Stimulated activated memory B cell treated with anti-CD40 and anti-IgM and Interleukin-4, amounts not matched to agents 10 μg/mL and 1 μg/mL and 100 μg/mL, for 72 hours (primary cell): ENCODE measurements around the gene CAD.
A peak's percentile ranks its signal among the peaks of the same experiment; 100 is the strongest.

ENCODE experiments used
- ATAC-seq: fragments of 150-1000 bp; cut with Tn5 transposase; 2 replicates; pipeline ENCODE4 v1.10.0; 2021
- H3K27ac Mint-ChIP-seq: one replicate; pipeline ENCODE4 v1.8.0; 2022; ENCODE audit warnings: mild to moderate bottlenecking, mixed read lengths
- H3K27me3 Mint-ChIP-seq: one replicate; pipeline ENCODE4 v1.8.0; 2022; ENCODE audit warnings: mixed read lengths
- H3K36me3 Mint-ChIP-seq: one replicate; pipeline ENCODE4 v1.8.0; 2022; ENCODE audit warnings: mixed read lengths
- H3K4me1 Mint-ChIP-seq: one replicate; pipeline ENCODE4 v1.8.0; 2022; ENCODE audit warnings: mixed read lengths
- H3K4me3 Mint-ChIP-seq: one replicate; pipeline ENCODE4 v1.8.0; 2022; ENCODE audit warnings: mild to moderate bottlenecking, moderate library complexity, mixed read lengths
- H3K9me3 Mint-ChIP-seq: one replicate; pipeline ENCODE4 v1.8.0; 2022; ENCODE audit warnings: mixed read lengths

CAD gene

DNA sequence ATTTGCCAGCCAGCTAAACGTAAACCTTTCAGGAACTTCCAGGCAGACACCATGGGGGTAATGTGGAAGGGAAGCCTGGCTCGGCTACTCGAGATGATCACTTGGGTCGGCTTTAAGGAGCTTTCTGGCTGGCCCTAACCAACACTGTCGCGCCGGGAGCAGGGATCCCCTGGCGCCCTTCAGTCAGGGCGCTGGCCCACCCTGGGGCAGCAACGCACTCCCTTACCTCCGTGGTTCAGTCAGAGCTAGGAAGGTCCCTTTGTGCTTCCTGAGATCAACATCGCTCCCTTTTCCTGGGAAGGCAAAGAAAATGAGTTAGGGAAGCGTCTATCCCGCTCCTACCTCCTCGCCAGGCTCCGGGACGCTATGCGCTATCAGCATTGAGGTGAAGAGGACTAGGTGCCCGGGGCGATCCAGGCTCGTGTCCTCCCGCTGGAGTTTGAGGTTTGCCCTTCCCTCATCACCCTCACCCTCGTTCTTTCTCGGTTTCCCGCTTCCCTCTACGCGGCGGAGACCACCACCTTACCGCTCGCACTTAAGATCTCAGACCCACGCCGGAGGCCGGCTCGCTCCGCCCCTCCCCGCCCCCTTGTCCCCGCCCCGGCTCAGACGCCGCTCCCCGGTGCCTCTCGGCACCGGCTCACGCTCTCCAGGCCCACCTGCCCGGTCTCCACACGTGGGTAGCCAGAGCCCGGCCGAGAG lies 5.8 kb upstream of the CAD start:
- H3K36me3 Mint-ChIP-seq = peaks cover 32% of the 10 kb centered on the region

DNA sequence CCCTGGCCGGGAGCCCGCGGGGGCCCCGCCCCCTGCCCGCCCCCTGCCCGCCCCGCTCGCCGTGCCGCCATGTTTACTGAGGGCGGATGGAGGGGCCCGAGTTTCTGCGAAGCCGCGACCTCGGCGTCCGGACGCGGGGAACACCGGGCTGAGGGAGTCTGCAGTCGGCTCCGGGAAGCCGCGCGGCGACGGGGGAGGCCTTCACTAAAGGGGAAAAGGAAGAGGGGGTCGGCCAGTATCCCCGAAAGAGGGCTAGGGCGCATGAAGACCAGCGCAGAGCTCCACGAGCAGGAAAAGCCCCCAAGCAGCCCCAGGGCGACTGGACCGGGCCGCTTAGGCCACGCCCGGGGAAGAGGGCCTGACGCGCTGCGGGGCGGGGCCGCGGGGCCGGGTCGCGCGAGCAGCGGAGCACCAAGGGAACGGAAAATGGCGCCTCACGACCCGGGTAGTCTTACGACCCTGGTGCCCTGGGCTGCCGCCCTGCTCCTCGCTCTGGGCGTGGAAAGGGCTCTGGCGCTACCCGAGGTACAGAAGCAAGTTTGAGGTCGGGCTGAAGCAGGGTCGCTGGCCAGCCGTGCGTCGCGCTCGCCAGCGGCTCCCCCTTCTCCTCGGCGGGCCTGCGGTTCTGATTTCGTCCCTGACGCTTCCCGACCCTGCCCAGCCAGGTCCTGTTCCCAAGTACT lies 5.1 kb upstream of the CAD start, which contains the start of the genes ATRAID and SLC5A6:
Gene ATRAID (plus strand): TSS at position 99 of the 683 bp plus-strand sequence. CDS start 328 bp downstream, at position 427.
Gene SLC5A6 (minus strand): TSS at position 326 of the 683 bp plus-strand sequence. CDS start 4,618 bp downstream, outside the sequence.
- Mint-ChIP-seq H3K36me3 (peaks cover 31% of the 10 kb centered on the region), H3K27ac (peak within 1 kb of the TSS; percentile 100), H3K4me3 (peak within 1 kb of the TSS; percentile 100), H3K9me3 (no peaks in the 10 kb centered on the region), H3K4me1 (peaks cover 45% of the 10 kb centered on the region), H3K27me3 (no peaks in the 10 kb centered on the region)
- ATAC-seq = peak; percentile 97

More for the DNA sequence above, 5.8 kb upstream of the CAD start:
- Mint-ChIP-seq H3K9me3 (no peaks in the 10 kb centered on the region), H3K4me3 (peak overlapping the region; percentile 100), H3K4me1 (peaks cover 38% of the 10 kb centered on the region), H3K27ac (peak overlapping the region; percentile 100), H3K27me3 (no peaks in the 10 kb centered on the region)
- peak; percentile 2 for ATAC-seq

DNA sequence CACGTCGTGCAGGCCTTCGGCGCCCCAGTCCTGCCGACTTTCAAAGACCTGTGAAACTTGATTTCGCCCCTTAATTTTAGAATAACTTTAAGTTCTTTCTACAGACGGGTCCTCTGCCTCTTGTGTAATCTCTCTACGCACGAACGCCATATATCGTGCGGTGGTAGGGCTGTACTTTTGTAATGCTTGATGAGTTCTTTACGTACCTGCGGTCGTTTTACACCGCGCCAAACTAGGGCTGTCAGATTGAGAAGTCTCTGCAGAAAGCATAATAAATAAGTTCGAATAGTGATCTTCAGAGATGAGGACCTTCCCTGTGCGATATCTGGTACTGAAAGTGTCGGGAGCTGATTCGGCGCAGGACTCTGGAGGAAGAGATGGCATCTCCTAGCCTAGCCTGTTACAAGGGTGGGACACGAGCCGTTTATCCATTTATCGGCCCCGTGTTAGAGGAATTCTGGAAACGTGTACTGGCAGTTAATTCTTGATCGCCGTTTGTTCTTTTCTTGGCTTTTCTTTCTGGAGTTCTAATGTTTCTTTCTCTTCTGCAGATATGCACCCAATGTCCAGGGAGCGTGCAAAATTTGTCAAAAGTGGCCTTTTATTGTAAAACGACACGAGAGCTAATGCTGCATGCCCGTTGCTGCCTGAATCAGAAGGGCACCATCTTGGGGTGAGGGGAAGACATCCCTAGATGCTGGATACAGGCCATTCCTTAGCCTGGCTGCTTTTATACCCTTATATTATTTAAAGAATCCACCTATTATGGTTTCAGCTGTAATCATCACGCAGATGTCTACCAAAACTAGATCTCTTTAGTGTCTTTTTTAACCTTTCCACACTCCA lies 4.3 kb upstream of the CAD start:
- peak; percentile 67 for ATAC-seq
- peaks cover 53% of the 10 kb centered on the region for H3K4me1 Mint-ChIP-seq
- peaks cover 27% of the 10 kb centered on the region for H3K36me3 Mint-ChIP-seq
- no peaks in the 10 kb centered on the region for H3K27me3 Mint-ChIP-seq
- H3K9me3 Mint-ChIP-seq = no peaks in the 10 kb centered on the region
- peak overlapping the region; percentile 100 for H3K4me3 Mint-ChIP-seq
- H3K27ac Mint-ChIP-seq = peak overlapping the region; percentile 100

DNA sequence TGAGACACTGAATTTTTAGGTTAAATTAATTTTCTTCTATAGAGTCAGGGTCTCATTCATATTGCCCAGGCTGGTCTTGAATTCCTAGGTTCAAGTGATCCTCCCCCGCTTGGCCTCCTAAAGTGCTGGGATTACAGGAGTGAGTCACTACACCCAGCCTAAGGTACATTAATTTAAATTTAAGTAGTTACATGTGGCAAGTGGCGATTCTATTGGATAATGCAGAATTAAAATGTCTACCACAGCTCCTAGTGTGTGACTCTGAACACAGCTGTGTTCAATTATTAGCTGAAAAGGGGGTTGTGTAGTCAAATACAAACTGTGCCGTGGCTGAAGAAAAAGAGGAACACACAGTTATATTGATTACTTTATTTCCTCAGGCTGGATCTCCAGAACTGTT lies 2.2 kb upstream of the CAD start:
- ATAC-seq = no peak
- Mint-ChIP-seq H3K4me1 (peaks cover 56% of the 10 kb centered on the region), H3K9me3 (no peaks in the 10 kb centered on the region), H3K36me3 (peaks cover 16% of the 10 kb centered on the region), H3K27ac (no peak overlapping the region), H3K4me3 (no peak overlapping the region), H3K27me3 (no peaks in the 10 kb centered on the region)

DNA sequence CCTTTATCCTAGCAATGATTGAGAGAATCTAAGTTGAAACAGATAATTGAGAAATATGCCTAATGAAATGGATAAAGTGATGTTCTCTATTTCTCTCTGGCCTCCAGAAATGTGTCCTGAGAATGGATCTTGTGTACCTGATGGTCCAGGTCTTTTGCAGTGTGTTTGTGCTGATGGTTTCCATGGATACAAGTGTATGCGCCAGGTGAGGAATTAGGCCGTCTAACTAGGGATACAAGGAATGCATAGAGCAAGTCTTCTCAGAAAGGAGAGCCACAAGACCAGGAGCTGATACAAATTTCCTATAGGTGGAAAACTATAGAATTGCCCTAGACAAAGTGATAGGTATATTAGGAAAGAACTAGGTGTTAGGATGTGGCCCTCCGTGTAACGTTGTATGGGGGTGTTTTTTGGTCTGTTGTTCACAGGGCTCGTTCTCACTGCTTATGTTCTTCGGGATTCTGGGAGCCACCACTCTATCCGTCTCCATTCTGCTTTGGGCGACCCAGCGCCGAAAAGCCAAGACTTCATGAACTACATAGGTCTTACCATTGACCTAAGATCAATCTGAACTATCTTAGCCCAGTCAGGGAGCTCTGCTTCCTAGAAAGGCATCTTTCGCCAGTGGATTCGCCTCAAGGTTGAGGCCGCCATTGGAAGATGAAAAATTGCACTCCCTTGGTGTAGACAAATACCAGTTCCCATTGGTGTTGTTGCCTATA lies 592 bp upstream of the CAD start:
- no peak for ATAC-seq
- H3K4me3 Mint-ChIP-seq = peak overlapping the region; percentile 96
- H3K4me1 Mint-ChIP-seq = peaks cover 48% of the 10 kb centered on the region
- H3K9me3 Mint-ChIP-seq = no peaks in the 10 kb centered on the region
- H3K36me3 Mint-ChIP-seq = peaks cover 26% of the 10 kb centered on the region
- no peaks in the 10 kb centered on the region for H3K27me3 Mint-ChIP-seq
- peak overlapping the region; percentile 96 for H3K27ac Mint-ChIP-seq

DNA sequence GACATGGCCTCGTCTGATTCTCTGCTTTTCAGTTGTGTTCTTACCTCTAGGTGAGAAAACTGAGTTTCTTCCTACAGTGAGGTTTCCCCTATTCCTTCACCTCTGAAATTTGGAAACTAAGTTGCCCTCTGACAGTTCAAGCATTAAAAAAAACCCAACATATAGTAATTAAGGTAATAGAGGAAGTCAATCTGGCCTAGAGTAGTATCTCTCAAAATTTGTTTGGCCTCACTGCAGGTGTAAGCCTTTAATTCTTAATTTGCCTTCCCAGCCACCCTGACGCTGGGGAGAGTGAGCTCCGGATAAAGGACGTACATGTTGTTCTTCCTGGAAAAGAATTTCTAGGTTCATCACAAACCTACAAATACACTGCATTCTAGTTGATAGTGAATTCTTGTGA lies 1.4 kb downstream of the CAD start:
- no peak for ATAC-seq
- Mint-ChIP-seq H3K27me3 (no peaks in the 10 kb centered on the region), H3K9me3 (no peaks in the 10 kb centered on the region), H3K4me1 (peaks cover 36% of the 10 kb centered on the region), H3K36me3 (peaks cover 47% of the 10 kb centered on the region), H3K27ac (no peak overlapping the region), H3K4me3 (peak overlapping the region; percentile 19)

DNA sequence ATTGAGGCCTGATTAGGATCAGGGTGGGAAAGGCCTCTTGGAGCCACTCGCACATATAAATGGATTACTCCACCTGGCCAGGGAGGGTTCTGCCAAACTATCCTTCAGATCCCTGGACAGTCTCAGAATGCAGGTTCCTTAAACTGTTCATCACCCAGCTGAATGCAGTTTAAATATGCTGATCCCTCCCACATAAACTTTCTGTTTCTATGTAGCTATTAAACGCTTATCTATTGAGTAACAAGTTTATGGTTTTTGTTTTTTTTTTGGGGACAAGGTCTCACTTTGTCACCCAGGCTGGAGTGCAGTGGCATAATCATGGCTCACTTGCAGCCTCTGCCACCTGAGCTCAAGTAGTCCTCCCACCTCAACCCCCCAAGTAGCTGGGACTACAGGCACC lies 1.9 kb downstream of the CAD start:
- H3K4me1 Mint-ChIP-seq = peaks cover 34% of the 10 kb centered on the region
- no peaks in the 10 kb centered on the region for H3K27me3 Mint-ChIP-seq
- H3K4me3 Mint-ChIP-seq = no peak overlapping the region
- no peak for ATAC-seq
- no peaks in the 10 kb centered on the region for H3K9me3 Mint-ChIP-seq
- H3K27ac Mint-ChIP-seq = no peak overlapping the region
- H3K36me3 Mint-ChIP-seq = peaks cover 48% of the 10 kb centered on the region

DNA sequence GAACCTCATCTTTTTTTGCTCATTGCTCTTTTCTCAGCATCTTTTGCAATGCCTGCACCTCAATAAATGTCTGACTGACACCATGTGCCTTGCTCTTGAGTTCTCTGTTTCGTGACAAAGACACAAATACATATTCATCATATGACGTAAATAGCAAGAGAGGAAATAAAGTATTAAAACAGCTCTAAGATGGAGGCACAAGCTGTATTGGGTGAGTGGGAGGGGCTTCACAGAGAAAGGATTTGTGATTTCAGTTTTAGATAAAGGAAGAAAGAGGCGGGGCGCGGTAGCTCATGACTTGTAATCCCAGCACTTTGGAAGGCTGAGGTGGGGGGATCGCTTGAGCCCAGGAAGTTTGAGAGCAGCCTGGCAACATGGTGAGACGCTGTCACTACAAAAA lies 2.9 kb downstream of the CAD start:
- no peaks in the 10 kb centered on the region for H3K27me3 Mint-ChIP-seq
- H3K9me3 Mint-ChIP-seq = no peaks in the 10 kb centered on the region
- ATAC-seq = no peak
- H3K36me3 Mint-ChIP-seq = peaks cover 58% of the 10 kb centered on the region
- no peak overlapping the region for H3K27ac Mint-ChIP-seq
- no peak overlapping the region for H3K4me3 Mint-ChIP-seq
- H3K4me1 Mint-ChIP-seq = peaks cover 34% of the 10 kb centered on the region

DNA sequence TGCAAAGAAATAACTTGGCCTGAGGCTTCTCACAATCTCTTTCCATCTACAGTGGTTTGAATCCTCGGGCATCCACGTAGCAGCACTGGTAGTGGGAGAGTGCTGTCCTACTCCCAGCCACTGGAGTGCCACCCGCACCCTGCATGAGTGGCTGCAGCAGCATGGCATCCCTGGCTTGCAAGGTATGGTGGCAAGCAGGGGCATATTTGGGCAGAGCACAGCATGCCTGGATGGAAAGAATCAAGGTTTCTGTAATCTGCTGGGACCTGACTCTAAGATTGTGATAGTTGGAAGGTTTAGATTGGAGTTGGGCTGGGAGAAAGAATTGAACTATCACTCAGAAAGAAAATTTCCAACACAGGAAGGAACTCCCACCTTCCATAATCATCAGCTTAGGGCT lies 4.0 kb downstream of the CAD start:
- Mint-ChIP-seq H3K4me3 (no peak overlapping the region), H3K36me3 (peaks cover 61% of the 10 kb centered on the region), H3K27ac (no peak overlapping the region), H3K9me3 (no peaks in the 10 kb centered on the region), H3K27me3 (no peaks in the 10 kb centered on the region), H3K4me1 (peaks cover 27% of the 10 kb centered on the region)
- no peak for ATAC-seq

DNA sequence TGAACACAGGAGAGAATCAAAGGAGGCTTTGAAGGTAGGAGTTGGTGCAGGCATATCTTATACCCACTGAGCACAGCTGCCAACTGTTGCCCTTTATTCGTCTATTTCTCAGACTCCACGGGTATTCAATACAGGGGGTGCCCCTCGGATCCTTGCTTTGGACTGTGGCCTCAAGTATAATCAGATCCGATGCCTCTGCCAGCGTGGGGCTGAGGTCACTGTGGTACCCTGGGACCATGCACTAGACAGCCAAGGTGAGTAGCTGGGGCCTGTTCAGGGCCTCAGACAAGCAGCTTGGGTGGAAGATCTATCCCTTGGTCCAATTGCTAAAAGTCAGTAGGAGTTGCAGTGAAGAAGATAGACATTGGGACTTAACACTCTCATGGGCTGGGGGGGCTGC lies 5.2 kb downstream of the CAD start:
- no peak for ATAC-seq
- Mint-ChIP-seq H3K27ac (no peak overlapping the region), H3K4me1 (peaks cover 16% of the 10 kb centered on the region), H3K9me3 (no peaks in the 10 kb centered on the region), H3K36me3 (peaks cover 66% of the 10 kb centered on the region), H3K4me3 (no peak overlapping the region), H3K27me3 (no peaks in the 10 kb centered on the region)

DNA sequence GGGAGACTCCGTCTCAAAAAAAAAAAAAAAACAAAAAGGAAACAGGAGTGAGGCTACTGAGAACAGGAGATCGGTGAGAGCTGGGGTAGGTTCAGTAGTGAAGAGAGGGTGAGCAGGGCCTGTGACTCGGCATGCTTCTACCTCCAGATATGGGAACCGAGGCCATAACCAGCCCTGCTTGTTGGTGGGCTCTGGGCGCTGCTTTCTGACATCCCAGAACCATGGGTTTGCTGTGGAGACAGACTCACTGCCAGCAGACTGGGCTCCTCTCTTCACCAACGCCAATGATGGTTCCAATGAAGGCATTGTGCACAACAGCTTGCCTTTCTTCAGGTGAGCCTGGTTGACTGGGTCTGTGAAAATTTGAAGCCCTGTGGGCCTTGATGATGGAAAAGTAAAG lies 6.2 kb downstream of the CAD start:
- H3K4me3 Mint-ChIP-seq = no peak overlapping the region
- H3K4me1 Mint-ChIP-seq = peaks cover 6% of the 10 kb centered on the region
- no peaks in the 10 kb centered on the region for H3K9me3 Mint-ChIP-seq
- no peaks in the 10 kb centered on the region for H3K27me3 Mint-ChIP-seq
- ATAC-seq = no peak
- peaks cover 74% of the 10 kb centered on the region for H3K36me3 Mint-ChIP-seq
- H3K27ac Mint-ChIP-seq = no peak overlapping the region

DNA sequence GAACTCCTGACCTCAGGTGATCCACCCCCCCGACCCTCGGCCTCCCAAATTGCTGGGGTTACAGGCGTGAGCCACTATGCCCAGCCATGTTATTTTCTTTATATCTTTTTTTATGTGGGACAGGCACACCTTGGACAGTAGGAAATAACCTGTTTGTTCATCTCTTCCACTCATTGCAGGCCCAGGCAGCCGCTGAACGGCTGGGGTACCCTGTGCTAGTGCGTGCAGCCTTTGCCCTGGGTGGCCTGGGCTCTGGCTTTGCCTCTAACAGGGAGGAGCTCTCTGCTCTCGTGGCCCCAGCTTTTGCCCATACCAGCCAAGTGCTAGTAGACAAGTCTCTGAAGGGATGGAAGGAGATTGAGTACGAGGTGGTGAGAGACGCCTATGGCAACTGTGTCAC lies 8.4 kb downstream of the CAD start:
- H3K36me3 Mint-ChIP-seq = peaks cover 76% of the 10 kb centered on the region
- no peaks in the 10 kb centered on the region for H3K9me3 Mint-ChIP-seq
- no peak for ATAC-seq
- no peak overlapping the region for H3K27ac Mint-ChIP-seq
- no peaks in the 10 kb centered on the region for H3K27me3 Mint-ChIP-seq
- no peak overlapping the region for H3K4me3 Mint-ChIP-seq
- no peaks in the 10 kb centered on the region for H3K4me1 Mint-ChIP-seq

DNA sequence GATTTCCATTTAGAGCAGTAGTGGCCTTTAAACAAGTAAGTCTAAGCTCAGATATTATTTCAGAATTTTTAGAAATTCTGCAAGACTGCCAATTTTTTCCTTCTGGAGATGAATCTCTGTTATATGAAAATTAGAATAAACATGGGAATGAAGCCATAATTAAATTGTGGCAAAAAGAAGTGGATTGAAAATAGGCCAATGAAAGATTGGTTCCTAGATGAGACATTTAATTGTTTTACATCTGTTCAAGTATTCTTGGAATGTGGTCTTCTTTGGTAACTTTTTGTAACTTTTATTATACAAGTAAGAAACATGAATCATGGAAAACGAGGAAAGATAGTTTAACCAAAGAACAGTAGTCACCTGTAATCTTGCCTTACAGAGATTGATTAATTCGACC lies 10.3 kb downstream of the CAD start:
- H3K36me3 Mint-ChIP-seq = peaks cover 78% of the 10 kb centered on the region
- no peaks in the 10 kb centered on the region for H3K27me3 Mint-ChIP-seq
- no peak overlapping the region for H3K27ac Mint-ChIP-seq
- no peaks in the 10 kb centered on the region for H3K4me1 Mint-ChIP-seq
- no peak overlapping the region for H3K4me3 Mint-ChIP-seq
- ATAC-seq = no peak
- no peaks in the 10 kb centered on the region for H3K9me3 Mint-ChIP-seq

DNA sequence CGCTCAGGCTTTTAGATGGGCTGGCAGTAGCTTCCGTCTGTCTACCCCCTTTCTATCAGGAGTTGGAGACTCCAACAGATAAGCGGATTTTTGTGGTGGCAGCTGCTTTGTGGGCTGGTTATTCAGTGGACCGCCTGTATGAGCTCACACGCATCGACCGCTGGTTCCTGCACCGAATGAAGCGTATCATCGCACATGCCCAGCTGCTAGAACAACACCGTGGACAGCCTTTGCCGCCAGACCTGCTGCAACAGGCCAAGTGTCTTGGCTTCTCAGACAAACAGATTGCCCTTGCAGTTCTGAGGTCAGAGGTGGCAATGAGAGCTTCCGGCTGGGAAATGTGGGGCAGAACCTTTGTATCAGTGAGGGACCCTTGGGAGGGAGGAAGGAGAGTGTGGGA lies 14.8 kb downstream of the CAD start:
- no peak for ATAC-seq
- no peak overlapping the region for H3K27ac Mint-ChIP-seq
- H3K4me3 Mint-ChIP-seq = no peak overlapping the region
- H3K36me3 Mint-ChIP-seq = peaks cover 75% of the 10 kb centered on the region
- no peaks in the 10 kb centered on the region for H3K27me3 Mint-ChIP-seq
- H3K4me1 Mint-ChIP-seq = no peaks in the 10 kb centered on the region
- no peaks in the 10 kb centered on the region for H3K9me3 Mint-ChIP-seq

DNA sequence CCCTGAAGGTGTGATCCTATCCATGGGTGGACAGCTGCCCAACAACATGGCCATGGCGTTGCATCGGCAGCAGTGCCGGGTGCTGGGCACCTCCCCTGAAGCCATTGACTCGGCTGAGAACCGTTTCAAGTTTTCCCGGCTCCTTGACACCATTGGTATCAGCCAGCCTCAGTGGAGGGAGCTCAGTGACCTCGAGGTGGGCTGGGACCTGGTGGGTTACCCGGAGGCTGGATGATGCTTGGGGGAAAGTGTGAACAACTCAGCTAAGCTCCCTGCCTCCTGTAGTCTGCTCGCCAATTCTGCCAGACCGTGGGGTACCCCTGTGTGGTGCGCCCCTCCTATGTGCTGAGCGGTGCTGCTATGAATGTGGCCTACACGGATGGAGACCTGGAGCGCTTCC lies 16.2 kb downstream of the CAD start:
- Mint-ChIP-seq H3K27me3 (no peaks in the 10 kb centered on the region), H3K4me3 (no peak overlapping the region), H3K27ac (no peak overlapping the region), H3K4me1 (no peaks in the 10 kb centered on the region), H3K36me3 (peaks cover 77% of the 10 kb centered on the region), H3K9me3 (no peaks in the 10 kb centered on the region)
- ATAC-seq = no peak
